ENCODE measurements around the gene NUMB.

NUMB gene

DNA sequence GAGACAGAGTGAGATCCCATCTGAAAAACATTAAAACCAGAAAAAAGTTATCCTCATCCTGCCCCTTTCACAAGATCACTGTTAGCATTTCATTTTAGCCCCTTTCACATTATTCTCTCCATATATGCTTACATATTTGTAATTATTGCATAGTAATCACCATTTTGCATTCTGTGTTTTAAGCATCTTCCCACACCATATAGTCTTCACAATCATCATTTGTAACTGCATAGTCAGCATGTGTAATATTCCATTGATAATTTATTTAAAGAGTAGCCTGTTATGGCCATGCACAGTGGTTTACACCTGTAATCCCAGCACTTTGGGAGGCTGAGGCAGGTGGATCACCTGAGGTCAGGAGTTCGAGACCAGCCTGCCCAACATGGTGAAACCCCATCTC is 209.2 kb downstream of the NUMB start:
- Histone ChIP-seq H3K4me2 (ENCODE audit: low read length) (no peak overlapping the region), H3K9me3 (ENCODE audit: control insufficient read depth, low read length) (no peaks in the 10 kb centered on the region), H3K27ac (no peak overlapping the region), H3K27me3 (ENCODE audit: control insufficient read depth, insufficient read depth, low read length) (no peaks in the 10 kb centered on the region), H3K79me2 (no peaks in the 10 kb centered on the region), H3K9ac (no peak overlapping the region), H3K4me3 (ENCODE audit: low read depth, low read length) (no peak overlapping the region), H3K36me3 (ENCODE audit: control insufficient read depth, insufficient read depth, low read length) (no peaks in the 10 kb centered on the region), H3K4me1 (no peaks in the 10 kb centered on the region), H2AFZ (no peak overlapping the region)
- TF ChIP-seq, protein P1, sequence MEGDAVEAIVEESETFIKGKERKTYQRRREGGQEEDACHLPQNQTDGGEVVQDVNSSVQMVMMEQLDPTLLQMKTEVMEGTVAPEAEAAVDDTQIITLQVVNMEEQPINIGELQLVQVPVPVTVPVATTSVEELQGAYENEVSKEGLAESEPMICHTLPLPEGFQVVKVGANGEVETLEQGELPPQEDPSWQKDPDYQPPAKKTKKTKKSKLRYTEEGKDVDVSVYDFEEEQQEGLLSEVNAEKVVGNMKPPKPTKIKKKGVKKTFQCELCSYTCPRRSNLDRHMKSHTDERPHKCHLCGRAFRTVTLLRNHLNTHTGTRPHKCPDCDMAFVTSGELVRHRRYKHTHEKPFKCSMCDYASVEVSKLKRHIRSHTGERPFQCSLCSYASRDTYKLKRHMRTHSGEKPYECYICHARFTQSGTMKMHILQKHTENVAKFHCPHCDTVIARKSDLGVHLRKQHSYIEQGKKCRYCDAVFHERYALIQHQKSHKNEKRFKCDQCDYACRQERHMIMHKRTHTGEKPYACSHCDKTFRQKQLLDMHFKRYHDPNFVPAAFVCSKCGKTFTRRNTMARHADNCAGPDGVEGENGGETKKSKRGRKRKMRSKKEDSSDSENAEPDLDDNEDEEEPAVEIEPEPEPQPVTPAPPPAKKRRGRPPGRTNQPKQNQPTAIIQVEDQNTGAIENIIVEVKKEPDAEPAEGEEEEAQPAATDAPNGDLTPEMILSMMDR (IDR thresholded peaks at IDR 0.05): no peak

DNA sequence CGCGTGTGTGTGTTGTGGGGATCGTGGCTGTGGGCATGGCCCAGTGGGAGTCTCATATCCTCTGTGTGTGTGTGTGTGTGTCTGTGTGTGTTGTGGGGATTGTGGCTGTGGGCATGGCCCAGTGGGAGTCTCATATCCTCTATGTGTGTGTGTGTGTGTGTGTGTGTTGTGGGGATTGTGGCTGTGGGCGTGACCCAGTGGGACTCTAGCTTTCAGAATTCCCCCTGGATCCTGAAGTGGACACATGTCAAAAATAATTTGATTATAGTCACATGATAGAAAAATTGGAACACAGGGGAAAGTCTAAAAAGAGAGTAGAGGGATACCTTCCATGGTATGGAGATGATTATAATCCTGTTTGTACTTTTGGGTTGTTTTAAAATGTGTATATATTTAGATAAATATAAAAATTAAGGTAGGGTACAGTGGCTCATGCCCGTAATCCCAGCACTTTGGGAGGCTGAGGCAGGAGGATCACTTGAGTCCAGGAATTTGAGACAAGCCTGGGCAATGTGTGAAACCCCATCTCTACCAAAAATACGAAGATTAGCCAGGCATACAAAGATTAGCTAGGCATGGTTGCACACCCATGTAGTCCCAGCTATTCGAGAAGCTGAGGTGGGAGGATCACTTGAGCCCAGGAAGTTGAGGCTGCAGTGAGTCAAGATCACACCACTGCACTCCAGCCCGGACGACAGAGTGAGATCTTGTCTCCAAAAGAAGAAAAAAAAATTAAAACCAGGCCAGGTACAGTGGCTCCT is 210.1 kb downstream of the NUMB start:
- Histone ChIP-seq H3K36me3 (ENCODE audit: control insufficient read depth, insufficient read depth, low read length) (no peaks in the 10 kb centered on the region), H3K27me3 (ENCODE audit: control insufficient read depth, insufficient read depth, low read length) (no peaks in the 10 kb centered on the region), H3K79me2 (no peaks in the 10 kb centered on the region), H3K9ac (no peak overlapping the region), H3K9me3 (ENCODE audit: control insufficient read depth, low read length) (no peaks in the 10 kb centered on the region), H3K4me1 (no peaks in the 10 kb centered on the region), H3K27ac (no peak overlapping the region), H3K4me3 (ENCODE audit: low read depth, low read length) (no peak overlapping the region), H2AFZ (no peak overlapping the region), H3K4me2 (ENCODE audit: low read length) (no peak overlapping the region)
- TF ChIP-seq, protein P1 (IDR thresholded peaks at IDR 0.05): no peak

DNA sequence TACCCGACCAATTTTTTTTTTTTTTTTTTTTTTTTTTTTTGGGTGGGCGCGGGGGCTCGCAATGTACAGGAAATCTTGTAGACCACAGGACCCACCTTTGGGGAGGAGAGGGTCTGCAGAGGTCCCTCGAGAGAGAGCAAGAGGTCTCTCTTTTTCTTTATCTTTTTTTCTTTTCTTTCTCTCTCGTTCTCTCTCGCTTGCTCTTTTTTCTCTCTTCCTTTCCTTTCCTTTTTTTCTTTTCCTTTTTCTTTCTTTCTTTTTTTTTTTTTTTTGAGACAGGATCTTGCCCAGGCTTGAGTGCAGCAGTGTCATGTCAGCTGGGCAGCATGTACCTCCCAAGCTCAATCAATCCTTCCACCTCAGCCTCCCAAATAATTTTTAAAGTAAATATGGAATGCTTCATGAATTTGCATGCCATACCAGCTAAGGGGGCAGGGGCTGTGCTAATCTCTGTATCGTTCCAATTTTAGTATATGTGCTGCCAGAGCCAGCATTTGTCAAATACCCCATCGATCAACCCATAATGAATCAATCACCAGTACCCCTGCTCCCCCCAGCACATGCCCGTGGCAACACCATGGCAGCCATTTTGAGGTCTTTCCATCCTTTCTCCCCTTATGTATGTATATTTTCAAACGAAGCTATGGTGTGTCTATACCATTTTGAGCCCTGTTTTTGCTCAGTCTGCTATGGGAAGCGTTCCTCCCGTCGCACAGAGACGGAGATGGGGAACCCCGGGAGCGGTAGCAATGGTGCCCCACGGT is 211.8 kb downstream of the NUMB start:
- Histone ChIP-seq H3K36me3 (ENCODE audit: control insufficient read depth, insufficient read depth, low read length) (no peaks in the 10 kb centered on the region), H3K4me1 (no peaks in the 10 kb centered on the region), H3K9ac (no peak overlapping the region), H3K27ac (no peak overlapping the region), H3K27me3 (ENCODE audit: control insufficient read depth, insufficient read depth, low read length) (no peaks in the 10 kb centered on the region), H2AFZ (peak overlapping the region; percentile 66), H3K4me3 (ENCODE audit: low read depth, low read length) (no peak overlapping the region), H3K4me2 (ENCODE audit: low read length) (no peak overlapping the region), H3K79me2 (no peaks in the 10 kb centered on the region), H3K9me3 (ENCODE audit: control insufficient read depth, low read length) (no peaks in the 10 kb centered on the region)
- TF ChIP-seq, protein P1 (IDR thresholded peaks at IDR 0.05): no peak

DNA sequence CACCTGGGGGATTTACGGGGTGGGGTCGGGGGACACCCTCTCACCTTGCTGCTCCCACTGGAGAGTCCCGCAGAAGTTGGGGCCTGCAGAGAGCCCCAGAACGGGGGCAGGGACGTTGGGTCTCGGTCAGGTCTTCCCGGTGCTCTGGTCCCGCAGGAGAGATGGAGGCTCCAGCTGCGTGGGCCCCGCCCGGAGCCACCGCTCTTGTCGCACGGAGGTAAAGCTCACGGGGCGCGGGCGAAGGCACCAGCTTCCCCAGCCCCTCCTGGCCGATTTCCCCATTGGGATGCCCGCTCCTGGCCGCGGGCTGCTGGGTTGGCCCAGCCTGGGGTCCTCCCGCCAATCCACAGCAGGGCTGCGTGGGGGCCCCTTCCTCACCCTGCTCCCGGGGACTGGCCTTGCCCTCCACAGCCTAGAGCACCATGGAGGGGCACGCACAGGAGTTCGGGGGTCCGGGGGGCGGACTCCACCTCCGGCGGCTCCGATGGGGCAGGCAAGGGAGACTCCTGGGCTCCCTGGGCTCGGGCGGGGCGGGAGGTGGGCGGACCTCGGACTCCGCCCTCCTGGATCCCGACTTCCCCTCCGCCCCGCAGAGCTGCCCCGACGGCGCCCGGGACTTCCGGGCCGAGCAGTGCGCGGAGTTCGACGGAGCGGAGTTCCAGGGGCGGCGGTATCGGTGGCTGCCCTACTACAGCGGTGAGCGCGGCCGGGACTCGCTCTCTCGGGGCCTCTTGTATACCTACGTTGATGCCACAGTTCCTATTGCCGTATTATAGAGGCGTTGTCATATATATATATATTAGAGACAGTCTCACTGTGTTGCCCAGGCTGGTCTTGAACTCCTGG is 212.6 kb downstream of the NUMB start:
- no peaks in the 10 kb centered on the region for H3K4me1 ChIP-seq
- no peak overlapping the region for H3K27ac ChIP-seq
- H3K79me2 ChIP-seq: no peaks in the 10 kb centered on the region
- no peaks in the 10 kb centered on the region for H3K27me3 ChIP-seq (ENCODE audit: control insufficient read depth, insufficient read depth, low read length)
- H3K4me3 ChIP-seq (ENCODE audit: low read depth, low read length): no peak overlapping the region
- TF ChIP-seq, protein P1 (IDR thresholded peaks at IDR 0.05): no peak
- no peak overlapping the region for H3K9ac ChIP-seq
- H3K36me3 ChIP-seq (ENCODE audit: control insufficient read depth, insufficient read depth, low read length): no peaks in the 10 kb centered on the region
- H3K4me2 ChIP-seq (ENCODE audit: low read length): no peak overlapping the region
- no peaks in the 10 kb centered on the region for H3K9me3 ChIP-seq (ENCODE audit: control insufficient read depth, low read length)
- H2AFZ ChIP-seq: peak overlapping the region; percentile 66

All from parathyroid adenoma (tissue), 2 donors.